Activated CD4-positive, alpha-beta T cell treated with anti-CD3 and anti-CD28 coated beads, Interleukin-10, Interleukin-2, amounts not matched to agents 100 ng/mL and 50 ng/mL, durations not matched to agents 16 hours and 8 hours (primary cell): Measurements from ENCODE around the gene ZDHHC11B.
A peak's percentile ranks its signal among the peaks of the same experiment; 100 is the strongest.
"Not testable (repeated sequence)": the region's sequence is repeated elsewhere in the genome, so short reads cannot be mapped to it uniquely, and the experiment has no call there.

ENCODE experiments used
- DNase-seq: peaks from one replicate; pipeline ENCODE4 v3.0.0-alpha.2; 2020

Gene ZDHHC11B

DNA sequence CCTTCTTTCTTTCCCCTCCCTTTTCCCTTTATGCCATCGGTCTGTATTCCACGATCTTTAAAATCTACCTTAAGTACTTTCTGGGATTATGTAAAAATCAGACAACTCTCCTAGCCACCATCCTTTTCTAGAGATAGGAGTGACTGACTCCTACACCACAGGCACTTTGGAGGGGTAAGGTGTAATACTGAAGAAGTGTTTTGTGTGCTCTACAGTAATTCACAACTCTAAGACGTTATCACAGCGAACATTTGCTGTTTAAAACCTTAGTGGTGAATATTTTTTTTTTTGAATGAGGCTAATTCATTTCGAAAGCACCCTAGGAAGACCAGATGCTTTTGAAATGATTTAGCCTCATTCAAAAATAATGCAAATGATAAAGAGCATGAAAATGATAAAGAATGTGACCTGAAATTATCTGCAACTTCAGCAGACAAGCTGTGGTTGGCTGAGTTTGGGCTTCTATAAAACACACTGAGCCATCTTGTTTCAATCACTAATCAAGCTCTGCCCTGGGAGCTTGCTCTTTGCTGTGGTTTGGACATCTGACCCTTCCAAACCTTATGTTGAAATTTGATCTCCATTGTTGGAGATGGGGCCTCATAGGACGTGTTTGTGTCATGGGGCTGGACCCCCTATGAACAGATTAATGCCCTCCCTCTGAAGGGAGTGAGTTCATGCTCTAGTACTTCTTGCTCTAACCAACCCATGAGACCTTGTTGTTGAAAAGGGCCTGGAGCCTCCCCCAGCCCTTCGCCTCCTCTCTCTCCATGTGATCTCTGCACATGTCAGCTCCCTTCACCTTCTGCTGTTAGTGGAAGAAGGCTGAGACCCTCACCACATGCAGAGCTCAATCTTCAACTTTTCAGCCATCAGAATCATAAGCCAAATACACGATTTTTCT lies 70.1 kb downstream of the ZDHHC11B start:
- DNase-seq, result not testable (repeated sequence)

DNA sequence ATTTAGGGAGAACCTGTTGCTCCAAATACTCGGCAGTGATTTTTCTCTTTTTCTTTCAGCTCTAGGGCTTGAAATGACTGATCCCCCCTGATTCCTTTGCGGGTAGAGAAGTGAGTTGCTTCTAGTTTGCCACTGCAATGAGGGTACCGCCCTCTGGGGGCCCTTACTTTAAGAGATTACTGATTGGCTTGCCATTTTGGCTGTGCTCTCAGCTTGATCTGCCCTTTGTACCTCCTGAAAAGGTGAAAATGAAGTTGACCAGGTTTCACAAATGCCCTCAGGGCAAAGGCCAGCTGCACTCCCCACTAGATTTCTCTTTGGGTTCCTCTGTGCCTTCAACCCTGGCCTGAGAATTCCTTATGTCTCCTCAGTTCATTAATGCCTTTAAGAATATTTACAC lies 70.8 kb downstream of the ZDHHC11B start:
- not testable (repeated sequence) for DNase-seq

DNA sequence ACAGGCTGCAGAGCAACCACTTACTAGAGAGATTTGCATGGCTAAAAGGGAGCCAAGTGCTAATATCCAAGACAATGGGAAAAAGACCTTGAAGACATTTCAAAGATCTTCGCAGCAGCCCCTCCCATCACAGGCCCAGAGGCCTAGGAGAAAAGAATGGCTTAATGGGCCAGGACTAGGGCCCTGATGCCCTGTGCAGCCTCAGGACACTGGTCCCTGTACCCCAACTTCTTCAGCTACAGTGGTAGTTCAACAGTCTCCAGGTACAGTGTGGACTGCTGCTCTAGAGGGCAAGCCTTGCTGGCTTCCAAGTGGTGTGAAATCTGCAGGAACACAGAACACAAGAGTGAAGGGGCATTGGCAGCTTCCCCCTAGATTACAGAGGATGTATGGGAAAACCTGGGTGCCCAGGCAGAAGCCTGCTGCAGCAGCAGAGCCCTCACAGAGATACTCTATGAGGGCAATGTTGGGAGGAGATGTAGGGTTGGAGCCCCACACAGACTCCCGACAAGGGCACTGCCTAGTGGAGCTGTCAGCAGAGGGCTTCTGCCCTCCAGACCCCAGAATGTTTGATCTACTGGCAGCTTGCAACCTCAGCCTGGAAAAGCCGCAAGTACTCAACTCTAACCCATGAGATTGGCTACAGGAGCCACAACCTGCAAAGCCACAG lies 75.5 kb downstream of the ZDHHC11B start:
- not testable (repeated sequence) for DNase-seq

DNA sequence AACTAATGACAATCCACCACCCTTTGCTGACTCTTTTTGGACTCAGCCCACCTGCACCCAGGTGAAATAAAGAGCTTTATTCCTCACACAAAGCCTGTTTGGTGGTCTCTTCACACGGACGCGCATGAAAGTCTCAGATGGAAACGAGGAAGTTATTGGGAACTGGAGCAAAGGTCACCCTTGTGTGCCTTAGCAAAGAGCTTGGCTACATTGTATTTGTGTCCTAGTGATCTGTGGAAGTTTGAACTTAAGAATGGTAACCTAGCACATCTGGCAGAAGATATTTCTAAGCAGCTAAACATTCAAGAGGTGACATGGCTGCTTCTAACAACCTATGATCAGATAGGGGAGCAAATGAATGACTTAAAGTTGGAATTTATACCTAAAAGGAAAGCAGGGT lies 76.2 kb downstream of the ZDHHC11B start:
- not testable (repeated sequence) for DNase-seq

DNA sequence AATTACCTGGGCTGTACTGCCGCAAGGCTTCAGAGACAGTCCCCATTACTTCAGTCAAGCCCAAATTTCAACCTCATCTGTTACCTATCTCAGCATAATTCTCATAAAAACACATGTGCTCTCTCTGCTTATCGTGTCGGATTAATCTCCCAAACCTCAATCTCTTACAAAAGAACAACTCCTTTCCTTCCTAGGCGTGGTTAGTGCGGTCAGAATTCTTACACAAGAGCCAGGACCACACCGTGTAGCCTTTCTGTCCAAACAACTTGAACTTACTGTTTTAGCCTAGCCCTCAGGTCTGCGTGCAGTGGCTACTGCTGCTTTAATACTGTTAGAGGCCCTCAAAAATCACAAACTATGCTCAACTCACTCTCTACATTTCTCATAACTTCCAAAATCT lies 78.4 kb downstream of the ZDHHC11B start:
- not testable (repeated sequence) for DNase-seq

DNA sequence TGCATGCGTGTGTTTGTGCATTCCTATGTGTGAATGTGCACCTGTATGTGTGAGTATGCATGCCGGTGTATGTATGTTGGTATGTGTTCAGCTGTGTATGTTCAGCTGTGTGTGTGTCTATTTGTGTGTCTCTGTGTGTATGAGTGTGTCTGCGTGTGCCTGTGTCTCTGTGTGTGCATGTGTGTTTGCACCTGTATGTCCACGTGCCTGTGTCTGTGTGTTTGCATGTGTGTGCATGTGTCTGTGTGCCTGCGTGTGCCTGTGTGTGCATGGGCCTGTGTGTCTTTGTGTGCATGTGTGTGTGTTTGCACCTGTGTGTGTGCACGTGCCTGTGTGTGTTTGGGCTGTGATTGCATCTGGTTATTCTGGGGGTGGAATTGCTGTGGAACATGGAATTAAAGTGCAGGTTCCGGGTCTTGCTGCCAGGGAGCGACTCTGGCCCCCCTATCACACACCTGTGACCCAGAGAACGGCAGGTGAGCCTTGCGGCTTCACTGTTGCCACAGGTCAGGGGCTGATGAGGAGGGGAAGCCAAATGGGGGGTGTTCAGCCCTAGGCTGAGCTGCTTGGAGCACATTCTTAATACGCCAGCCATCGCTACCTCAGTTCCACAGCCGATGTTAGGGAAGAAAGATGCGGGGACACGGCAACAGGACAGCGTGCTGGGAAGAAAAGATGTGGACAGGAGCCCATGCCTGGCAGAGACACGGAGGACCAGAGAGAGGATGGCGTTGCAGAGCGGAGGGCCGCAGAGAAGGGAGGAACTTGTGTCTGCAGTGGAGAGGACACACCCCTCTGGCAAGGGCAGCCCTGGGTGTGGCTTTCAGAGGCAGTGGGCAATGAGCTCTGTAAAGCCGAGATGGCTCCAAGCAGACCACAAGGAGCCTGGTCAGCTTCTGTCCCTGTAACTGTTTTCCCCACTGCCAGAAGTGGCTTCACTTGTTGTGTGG lies 87.5 kb downstream of the ZDHHC11B start:
- DNase-seq, result not testable (repeated sequence)

DNA sequence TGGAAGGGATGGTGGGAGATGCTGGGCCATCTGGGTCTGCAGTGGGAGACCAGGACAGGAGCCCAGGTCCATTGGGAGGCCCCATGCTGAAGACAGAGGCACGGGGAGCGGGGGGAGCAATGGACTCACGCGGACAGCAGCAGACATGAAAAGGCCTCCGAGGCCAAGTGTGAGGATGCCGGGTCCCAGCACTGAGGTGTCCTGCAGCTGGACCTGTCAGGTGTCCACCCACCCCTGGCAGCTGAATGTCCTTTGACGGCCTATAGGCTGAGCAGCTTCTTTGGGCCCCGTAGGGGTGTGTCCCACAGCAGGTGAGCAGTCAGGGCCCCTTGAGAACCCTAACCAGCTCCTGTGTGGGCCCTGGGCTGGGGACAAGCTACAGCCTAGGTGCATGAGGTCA lies 88.3 kb downstream of the ZDHHC11B start:
- DNase-seq, result not testable (repeated sequence)

DNA sequence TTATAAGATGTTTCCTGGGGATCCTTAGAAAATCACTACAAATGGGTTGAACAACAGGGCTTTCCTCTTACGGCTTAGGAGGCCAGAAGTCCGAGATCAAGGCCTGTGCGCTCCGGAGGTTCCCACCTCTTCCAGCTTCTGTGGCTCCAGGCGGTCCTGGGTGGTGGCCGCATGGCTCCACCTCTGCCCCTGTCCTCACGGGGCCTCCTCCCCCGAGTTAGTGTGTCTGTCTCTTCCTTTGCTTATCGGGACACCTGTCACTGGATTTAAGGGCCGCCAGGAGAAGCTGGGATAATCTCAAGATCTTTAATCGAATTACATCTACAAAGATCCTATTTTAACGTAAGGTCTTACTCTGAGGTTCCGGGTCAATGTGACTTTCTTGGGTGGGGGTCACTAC lies 89.1 kb downstream of the ZDHHC11B start:
- not testable (repeated sequence) for DNase-seq

DNA sequence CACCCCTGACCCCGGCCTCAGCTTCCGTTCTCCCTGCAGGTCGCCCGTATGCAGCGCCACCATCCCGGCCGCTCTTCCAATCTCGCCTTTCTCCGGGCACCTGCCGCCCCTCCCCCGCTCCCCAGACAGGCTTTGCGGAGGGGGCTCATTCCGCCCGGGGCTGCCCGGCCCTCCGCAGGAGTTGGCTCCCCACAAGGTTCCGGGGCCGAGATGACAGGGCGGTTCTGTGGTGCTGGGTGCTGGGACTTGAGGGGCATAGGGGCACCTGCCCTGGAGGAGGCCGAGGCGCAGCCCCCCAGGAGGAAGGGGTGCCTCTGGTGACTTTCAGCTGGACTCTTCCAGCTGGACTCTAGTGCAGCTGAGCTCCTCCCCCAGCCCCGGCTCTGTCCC lies 90.5 kb downstream of the ZDHHC11B start:
- DNase-seq, result not testable (repeated sequence)

DNA sequence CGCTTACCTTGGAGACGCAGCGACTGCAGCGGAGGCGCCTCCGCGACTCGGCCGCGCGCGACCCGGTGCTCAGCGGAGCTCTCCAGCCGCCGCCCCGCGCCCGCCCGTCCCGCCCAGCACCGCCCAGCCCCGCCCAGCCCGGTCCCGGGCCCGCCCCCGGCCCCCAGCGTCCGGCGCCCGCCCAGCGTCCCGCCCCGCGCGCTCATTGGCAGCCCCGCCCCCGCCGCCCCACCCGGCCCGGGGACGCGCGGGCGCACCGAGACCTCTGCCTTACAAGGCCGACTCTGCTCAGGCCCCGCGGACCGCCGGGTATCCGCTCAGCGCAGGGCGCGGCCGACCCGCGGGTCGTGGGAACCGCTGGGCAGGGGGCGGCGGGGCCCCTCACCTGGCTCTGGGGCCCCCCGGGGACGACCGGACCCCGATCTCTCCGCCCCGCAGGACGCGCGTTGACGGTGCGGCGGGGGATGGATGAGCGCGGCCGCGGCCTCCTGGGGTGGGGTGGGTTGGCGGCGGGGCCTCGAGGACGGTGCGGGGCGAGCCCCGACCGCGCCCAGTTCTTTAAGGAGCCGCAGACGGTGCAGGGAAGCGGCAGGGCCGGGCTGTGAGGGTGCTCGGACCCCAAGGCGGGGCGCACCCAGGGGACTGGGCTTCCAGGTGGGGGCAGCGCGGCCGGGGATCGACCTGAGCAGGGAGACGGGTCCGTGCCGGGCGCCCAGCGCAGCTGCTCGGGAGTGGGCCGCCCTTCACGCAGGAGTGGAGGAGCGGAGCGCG lies 91.1 kb downstream of the ZDHHC11B start, which contains the start of gene TPPP:
Gene TPPP (minus strand): TSS at position 82 of the 771 bp plus-strand sequence. CDS start 15,292 bp downstream, outside the sequence.
- peak; percentile 77 for DNase-seq

DNA sequence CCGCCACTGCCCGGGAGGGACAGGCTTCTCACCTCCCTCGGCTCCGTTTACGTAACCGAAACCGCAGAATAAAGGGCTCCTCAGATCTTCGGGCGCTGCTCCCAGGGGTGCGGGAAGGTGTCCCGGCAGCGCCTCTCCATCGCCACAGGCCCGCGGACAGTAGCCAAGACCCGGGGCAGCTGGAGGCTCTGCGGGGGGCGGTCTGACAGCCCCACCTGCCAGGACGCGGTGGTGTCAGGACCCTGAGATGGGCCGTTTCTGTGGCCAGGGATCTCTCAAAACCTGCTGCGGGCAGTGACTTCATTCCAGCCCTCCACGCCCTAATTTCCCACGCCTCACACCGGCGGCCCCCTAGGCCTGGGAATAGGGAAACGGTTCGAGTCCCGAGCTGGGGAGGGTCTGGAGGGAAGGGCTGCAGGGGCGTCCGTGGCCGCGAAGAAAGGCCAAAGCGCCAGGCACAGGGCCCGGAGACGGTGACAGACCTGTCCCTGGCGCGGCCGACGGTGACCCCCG lies 91.9 kb downstream of the ZDHHC11B start:
- not testable (repeated sequence) for DNase-seq

DNA sequence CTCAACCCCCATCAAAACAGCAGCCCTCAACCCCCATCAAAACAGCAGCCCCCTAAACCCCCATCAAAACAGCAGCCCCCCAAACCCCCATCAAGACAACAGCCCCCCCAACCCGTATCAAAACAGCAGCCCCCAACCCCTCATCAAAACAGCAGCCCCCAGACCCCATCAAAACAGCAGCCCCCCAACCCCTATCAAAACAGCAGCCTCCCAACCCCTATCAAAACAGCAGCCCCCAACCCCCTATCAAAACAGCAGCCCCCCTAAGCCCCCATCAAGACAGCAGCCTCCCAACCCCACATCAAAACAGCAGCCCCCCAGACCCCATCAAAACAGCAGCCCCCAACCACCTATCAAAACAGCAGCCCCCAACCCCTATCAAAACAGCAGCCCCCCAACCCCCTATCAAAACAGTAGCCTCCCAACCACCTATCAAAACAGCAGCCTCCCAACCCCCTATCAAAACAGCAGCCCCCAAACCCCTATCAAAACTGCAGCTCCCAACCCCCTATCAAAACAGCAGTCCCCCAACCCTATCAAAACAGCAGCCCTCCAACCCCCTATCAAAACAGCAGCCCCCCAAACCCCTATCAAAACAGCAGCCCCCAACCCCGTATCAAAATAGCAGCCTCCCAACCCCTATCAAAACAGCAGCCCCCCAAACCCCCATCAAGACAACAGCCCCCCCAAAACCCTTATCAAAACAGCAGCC lies 92.6 kb downstream of the ZDHHC11B start:
- no peak for DNase-seq

DNA sequence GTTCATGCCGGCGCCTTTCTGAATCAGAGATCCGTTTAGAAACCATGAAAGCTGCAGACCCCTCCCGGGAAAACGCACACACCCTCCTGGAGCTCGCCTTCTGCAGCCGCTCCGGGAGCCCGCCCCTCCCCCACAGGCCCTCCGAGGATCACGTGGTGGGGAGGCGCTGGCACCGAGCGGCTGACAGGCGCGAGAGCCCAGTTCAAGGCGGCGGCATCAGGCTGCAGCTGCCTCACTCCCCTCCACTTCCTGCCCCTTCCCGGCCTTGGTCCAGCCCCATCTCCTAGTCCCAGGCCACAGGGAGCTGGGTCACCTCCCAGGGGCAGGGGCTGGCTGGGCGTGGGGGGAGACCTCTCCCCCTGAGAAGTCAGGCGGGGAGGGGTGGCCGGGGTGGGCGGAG lies 93.5 kb downstream of the ZDHHC11B start:
- not testable (repeated sequence) for DNase-seq

DNA sequence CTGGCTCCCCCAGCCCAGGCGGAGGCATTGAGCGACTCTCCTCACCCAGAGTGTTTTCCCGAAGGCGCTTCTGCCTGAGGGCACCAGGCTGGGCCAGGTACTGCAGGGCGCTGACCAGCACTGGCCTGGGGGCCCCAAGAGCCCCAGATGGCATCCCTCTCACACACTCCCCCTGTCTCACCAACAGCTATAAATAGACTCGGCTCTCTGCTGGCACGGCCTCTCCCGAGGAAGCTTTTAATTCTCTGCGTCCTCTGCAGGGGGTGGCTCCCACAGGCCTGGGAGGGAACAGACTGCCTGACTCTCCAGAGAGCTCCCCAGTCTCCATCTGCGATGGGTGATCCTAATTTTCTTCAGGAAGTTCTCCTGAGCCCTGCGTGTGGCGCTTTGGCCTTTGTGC lies 94.2 kb downstream of the ZDHHC11B start:
- DNase-seq, result not testable (repeated sequence)

DNA sequence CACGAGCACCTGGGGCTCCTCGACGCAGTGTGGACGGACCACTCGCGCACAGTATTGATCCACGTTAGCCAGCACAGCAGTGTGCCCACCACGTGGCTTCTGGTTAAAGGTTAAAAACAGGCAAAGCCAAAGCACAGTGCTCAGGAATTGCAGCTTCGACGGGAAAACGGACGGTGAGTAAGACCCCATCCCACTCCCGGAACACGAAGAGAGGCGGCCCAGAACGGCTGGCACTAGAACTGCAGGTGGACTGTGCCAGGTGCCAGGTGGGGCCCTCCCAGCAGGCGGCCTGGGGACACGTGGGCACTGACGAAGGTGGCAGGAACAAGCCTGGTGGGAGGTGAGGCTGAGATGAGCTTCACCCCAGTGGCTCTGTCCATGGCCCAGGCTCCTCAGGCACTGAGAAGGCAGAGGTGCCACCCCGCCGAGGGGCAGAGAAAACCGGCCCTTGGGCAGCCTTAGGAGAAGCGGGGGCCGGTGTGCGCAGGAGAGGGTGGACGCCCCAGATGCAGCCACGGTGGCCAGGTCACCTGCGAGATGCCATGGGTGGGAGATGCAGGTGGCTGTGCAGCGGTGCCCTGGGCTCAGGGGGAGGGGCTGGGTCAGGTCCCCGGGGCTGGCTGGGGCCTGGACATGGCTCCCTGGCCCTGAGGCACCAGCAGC lies 96.0 kb downstream of the ZDHHC11B start:
- not testable (repeated sequence) for DNase-seq

DNA sequence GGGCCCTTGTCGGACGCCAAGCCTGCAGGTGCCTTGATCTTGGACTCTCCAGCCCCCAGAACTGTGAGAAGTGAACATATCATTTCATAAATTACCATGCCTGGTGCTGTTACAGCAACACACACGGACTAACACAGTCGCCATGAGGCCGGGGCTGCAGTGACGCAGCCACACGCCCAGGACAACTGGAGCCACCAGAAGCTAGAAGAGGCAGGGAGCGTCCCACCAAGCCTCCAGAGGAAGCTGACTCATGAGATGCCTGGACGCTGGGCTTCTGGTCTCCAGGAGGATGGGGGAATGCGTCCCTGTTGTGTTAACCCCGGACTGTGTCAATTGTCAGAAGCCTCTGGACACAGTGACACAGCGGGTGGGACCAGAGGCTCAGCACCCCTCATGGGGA lies 97.6 kb downstream of the ZDHHC11B start:
- not testable (repeated sequence) for DNase-seq

DNA sequence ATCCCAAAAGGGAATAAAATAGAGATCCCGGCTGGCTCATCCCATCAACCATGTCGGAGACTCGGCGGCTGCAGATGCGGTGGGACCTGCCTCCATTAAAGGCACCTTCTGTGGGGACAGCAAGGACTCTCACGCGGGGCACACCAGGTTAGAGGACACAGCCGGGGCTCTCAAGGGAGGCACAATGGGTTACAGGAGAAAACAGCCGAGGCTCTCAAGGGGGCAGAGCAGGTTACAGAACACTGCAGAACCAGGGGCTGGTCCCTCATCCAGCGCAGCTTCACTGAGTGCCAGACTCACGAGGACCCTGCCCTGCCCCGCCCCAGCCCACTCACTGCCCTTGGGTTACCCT lies 98.4 kb downstream of the ZDHHC11B start:
- not testable (repeated sequence) for DNase-seq

DNA sequence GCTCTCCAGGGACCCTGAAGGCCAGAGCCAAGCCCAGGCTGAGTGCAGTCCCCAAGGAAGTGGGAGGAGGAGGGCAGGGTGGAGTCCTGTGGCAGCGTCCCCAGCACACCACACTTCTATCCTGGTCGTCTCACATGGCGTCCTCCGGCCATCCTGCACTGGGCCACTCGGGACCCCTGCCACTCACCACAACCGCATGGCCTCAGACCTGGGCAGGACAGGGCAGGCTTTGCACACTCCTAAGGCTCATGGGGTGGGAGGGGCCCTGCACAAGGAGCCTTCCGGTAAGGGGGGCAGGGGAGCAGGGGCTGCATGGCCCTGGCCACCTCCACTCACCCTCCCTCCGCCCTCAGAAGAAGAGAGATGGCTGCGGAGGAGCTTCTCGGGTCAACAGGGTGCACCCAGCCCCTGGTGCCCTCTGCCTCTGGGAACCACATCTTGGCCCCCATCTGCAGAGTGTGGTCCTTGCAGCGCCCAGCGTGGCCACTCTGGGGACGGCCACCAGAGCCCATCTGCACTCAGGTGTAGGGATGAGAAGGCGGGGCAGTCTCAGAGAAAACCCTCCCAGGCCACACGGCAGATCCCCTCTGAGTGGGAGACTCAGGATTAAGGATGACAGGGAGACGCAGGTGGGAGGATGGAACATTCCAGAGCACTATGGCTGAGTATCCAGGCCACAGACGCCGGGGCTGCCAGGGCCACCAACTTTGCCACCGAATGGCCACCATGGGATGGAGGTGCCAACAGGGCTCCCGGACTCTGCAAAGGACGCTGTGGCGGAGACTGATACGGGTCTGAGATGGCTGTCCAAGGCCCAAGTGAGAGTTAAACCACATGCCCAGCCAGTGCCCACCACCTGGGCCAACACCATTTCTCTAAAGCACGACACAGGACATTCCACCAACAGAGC lies 99.0 kb downstream of the ZDHHC11B start:
- DNase-seq, result no peak

DNA sequence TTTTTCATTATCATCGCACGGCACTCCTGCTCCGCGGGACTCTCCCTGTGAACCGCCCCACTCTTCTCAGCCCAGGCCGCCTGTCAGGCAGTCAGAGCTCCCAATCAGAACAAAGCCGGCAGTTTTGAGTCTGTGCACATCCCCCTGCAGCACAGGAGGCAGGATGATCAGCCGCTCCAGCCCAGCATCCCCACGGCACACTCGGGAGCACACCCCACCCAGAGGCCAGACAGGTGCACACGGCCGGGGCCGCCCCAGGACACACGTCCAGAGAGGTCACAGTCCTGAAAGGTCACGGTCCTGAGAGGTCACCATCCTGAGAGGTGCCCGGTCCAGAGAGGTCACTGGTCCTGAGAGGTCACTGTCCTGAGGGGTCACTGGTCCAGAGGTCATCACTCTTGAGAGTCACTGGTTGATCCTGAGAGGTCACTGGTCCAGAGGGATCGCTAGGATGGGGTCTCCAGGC lies 99.7 kb downstream of the ZDHHC11B start:
- no peak for DNase-seq
